Activated CD4-positive, alpha-beta T cell treated with anti-CD3 and anti-CD28 coated beads, Interleukin-2, amount 10 ng/mL, durations not matched to agents 24 days and 14 days (primary cell): Measurements from ENCODE around the gene UBE2F. TPM values are rescaled to one million over a fixed set of nuclear protein-coding genes. Genes with fewer than 3 reads are reported as not detected.
"Not testable (repeated sequence)": the region's sequence is repeated elsewhere in the genome, so short reads cannot be mapped to it uniquely, and the experiment has no call there.

Experiments used
- DNase-seq: peaks from one replicate; pipeline ENCODE4 v3.0.0; 2022
- H3K27ac Mint-ChIP-seq: one replicate; pipeline ENCODE4 v1.8.0; 2022; ENCODE audit warnings: mild to moderate bottlenecking, mixed read lengths
- H3K27me3 Mint-ChIP-seq: one replicate; pipeline ENCODE4 v1.8.0; 2022; ENCODE audit warnings: mixed read lengths
- H3K36me3 Mint-ChIP-seq: one replicate; pipeline ENCODE4 v1.8.0; 2022; ENCODE audit warnings: low read depth, mild to moderate bottlenecking, mixed read lengths
- H3K4me1 Mint-ChIP-seq: one replicate; pipeline ENCODE4 v1.8.0; 2021; ENCODE audit warnings: mixed read lengths
- H3K4me3 Mint-ChIP-seq: one replicate; pipeline ENCODE4 v1.8.0; 2022; ENCODE audit warnings: mild to moderate bottlenecking, moderate library complexity, mixed read lengths
- H3K9me3 Mint-ChIP-seq: one replicate; pipeline ENCODE4 v1.8.0; 2021; ENCODE audit warnings: mixed read lengths
- intact Hi-C: fragments of 100-400 bp; cut with micrococcal nuclease; formaldehyde crosslinking; loops from one replicate; pipeline ENCODE4 v1.15.1; 2023
- total RNA-seq: library from RNA; stranded (reverse); gene quantifications from 2 replicates; pipeline ENCODE4 v1.2.3, GENCODE V29; 2022

UBE2F gene
- total RNA-seq, 1 donor from 2014 or later: 124 TPM

DNA sequence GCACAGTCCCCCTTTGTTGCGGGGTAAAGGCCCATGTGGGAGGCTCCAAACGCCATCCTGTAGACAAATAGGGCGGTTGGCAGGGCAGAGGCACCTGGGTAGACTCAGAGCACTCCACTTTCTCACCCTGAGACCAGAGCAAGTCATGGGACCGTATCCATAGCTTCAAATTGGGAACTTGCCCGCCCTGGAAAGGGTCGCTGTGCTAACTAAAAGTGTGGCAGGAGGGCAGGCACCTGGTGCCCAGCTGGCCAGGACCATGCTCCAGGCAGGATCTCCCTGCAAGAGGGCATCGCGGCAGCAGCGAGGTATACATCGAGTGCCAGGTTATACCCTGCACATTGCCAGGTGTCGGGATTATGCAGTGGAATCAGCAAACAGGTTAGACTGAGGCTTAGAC lies 73.2 kb downstream of the UBE2F start:
- Mint-ChIP-seq H3K27me3 (no peaks in the 10 kb centered on the region), H3K36me3 (peaks cover 54% of the 10 kb centered on the region), H3K4me3 (no peak overlapping the region), H3K4me1 (peaks cover 2% of the 10 kb centered on the region), H3K27ac (no peak overlapping the region), H3K9me3 (no peaks in the 10 kb centered on the region)
- DNase-seq: no peak
- intact Hi-C loops: no loop called here

DNA sequence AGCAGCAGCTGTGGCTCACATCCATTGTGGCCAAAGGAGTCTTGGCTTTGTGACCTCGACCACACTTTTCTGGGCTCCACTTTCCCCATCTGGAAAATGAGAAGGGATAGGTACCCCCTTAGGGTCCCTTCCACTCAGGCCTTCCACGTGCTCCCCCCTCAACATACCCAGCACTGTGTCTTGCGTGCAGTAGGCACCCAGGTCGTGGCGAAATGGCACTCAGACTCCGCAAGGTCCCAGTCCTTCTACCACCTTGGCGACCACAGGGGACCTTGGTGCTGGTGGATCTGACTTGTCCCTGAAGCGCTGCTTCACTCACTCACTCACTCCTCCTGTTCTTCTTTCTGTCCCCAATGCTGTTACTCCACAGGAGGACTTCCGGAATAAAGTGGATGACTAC lies 74.1 kb downstream of the UBE2F start:
- H3K4me1 Mint-ChIP-seq: peaks cover 2% of the 10 kb centered on the region
- no peak overlapping the region for H3K4me3 Mint-ChIP-seq
- H3K9me3 Mint-ChIP-seq: no peaks in the 10 kb centered on the region
- no peak for DNase-seq
- peaks cover 55% of the 10 kb centered on the region for H3K36me3 Mint-ChIP-seq
- H3K27ac Mint-ChIP-seq: no peak overlapping the region
- H3K27me3 Mint-ChIP-seq: no peaks in the 10 kb centered on the region
- intact Hi-C loops: no loop called here

DNA sequence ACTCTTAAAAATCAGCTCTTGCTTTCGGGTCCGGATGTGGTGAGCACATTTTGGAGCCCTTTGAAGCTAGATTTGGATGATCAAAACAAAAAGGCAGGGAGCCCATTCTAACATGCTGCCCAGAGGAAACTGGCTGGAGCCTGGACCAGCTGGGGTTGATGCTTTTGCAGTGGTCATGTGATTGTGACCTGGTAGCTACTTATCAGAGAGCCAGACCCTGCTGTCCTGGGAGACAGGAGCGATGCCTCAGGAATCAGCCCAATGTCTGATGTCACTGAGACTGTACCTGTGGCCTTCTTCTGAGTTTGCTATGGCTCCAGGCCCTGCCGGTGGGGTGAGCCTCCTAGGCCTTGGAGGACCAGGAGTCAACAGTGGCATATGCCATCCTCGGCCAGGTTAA lies 75.3 kb downstream of the UBE2F start:
- Mint-ChIP-seq H3K36me3 (peaks cover 62% of the 10 kb centered on the region), H3K9me3 (peaks cover 3% of the 10 kb centered on the region)
- intact Hi-C loops: no loop called here

DNA sequence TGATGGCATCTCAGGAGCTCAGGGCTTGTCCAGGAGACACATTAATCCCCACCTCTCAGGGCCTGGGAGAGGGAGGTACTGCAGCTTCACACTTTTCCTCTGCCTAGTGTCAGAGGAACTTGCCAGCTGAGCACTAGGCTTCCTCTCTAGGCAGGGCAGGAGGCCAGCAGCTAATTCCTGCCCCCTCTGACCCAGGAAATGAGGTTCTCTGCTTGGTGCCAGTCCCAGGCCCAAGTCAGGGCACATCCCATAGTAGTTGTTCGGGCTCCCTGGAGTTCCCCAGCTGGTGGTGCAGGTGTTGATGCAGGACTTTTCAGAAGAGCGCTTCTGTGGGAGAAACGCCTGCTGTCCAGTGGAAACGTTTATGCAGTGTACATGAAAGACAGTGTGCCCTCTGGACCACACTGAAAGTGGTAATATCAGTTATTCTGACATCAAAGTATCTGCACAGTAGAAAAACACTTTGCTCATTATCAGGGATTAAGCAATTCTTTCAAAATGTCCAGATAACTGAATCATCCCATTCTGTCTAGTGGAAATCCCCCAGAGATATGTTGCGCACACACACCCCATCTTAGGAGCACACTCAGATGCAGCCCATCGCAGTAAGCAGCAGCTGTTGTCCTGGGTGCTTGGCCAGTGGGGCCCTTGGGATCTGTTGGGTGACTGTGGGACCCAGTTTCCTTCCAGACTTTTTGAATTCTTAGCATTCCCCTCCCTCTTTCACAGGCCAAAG lies 76.2 kb downstream of the UBE2F start:
- H3K36me3 Mint-ChIP-seq: peaks cover 62% of the 10 kb centered on the region
- intact Hi-C loops: no loop called here
- no peak overlapping the region for H3K27ac Mint-ChIP-seq
- H3K9me3 Mint-ChIP-seq: peaks cover 10% of the 10 kb centered on the region
- H3K27me3 Mint-ChIP-seq: no peaks in the 10 kb centered on the region
- no peak overlapping the region for H3K4me3 Mint-ChIP-seq
- no peak for DNase-seq
- H3K4me1 Mint-ChIP-seq: peaks cover 2% of the 10 kb centered on the region

More for the DNA sequence above, 75.3 kb downstream of the UBE2F start:
- DNase-seq: no peak
- H3K4me1 Mint-ChIP-seq: peaks cover 2% of the 10 kb centered on the region
- no peak overlapping the region for H3K4me3 Mint-ChIP-seq
- no peaks in the 10 kb centered on the region for H3K27me3 Mint-ChIP-seq
- H3K27ac Mint-ChIP-seq: no peak overlapping the region

DNA sequence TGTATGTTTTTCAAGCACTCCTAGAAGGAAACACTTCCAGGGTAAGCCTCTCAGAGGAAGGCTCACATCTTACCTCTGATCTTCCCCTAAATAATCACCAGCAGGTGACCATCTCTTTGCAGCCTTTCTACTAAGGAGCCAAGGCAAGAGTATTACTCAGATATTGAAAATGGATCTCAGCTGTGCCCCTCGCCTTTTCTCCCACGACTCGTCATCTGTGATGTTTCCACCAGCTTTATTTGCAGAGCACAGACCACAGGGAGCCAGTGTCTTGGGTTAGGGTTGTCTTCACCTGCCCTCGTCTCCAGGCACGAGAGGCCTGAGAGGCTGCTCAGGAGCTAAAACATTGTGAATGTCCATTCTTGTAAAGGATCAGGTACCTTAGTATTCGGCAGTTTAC lies 77.0 kb downstream of the UBE2F start:
- Mint-ChIP-seq H3K27ac (no peak overlapping the region), H3K27me3 (no peaks in the 10 kb centered on the region), H3K9me3 (peaks cover 17% of the 10 kb centered on the region), H3K36me3 (peaks cover 64% of the 10 kb centered on the region), H3K4me1 (peaks cover 2% of the 10 kb centered on the region), H3K4me3 (no peak overlapping the region)
- intact Hi-C loops: no loop called here
- DNase-seq: no peak

DNA sequence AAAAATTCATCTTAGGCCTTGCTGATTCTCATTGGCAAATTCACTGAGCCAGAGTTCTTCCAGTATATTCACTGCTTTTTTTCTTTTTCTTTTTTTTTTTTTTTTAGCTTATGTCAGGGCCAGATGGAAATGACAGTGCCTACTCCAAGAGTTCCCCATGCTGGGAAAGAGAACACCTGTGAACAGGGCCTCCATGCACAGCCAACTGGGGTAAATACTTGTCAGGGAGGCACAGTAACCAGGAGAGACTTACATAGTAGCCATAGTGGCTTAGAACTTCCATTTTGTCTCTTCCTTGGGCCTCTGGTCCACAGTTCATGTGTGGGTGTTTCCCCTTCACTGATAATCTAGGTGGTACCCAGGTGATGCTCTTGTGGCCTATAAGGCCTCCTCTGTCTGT lies 78.8 kb downstream of the UBE2F start:
- H3K36me3 Mint-ChIP-seq: peaks cover 58% of the 10 kb centered on the region
- peaks cover 2% of the 10 kb centered on the region for H3K4me1 Mint-ChIP-seq
- H3K27ac Mint-ChIP-seq: no peak overlapping the region
- DNase-seq: no peak
- H3K9me3 Mint-ChIP-seq: peaks cover 17% of the 10 kb centered on the region
- H3K4me3 Mint-ChIP-seq: no peak overlapping the region
- no peaks in the 10 kb centered on the region for H3K27me3 Mint-ChIP-seq
- intact Hi-C loops: no loop called here

DNA sequence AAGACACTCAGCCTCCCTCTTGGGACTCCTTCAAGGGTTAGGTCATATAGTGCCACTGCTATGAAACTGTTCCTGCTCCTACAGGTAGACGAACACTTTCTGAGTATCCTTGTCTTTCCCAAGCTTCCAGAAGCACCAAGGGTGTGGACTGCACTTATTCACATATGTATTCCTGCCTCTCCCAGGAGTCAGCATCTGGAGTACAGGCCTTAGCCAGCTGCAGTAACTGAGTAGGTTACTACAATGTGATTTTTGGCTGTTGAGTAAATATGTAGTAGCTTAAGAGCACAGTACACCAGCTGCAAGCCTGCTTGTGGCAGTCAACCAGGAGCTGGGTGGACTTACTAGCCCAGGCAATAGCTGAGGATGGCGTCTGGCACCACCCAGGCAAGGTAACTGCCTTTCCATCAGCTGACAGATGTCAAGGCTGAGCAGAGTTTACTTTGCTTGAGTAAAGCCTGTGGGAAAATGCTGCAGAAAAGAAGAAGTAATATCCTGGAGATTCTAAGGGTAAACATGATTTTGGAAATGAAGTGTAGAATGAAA lies 80.0 kb downstream of the UBE2F start:
- Mint-ChIP-seq H3K27me3 (no peaks in the 10 kb centered on the region), H3K4me3 (no peak overlapping the region), H3K36me3 (peaks cover 52% of the 10 kb centered on the region), H3K27ac (no peak overlapping the region), H3K9me3 (peaks cover 21% of the 10 kb centered on the region), H3K4me1 (peaks cover 2% of the 10 kb centered on the region)
- no peak for DNase-seq
- intact Hi-C loops: no loop called here

DNA sequence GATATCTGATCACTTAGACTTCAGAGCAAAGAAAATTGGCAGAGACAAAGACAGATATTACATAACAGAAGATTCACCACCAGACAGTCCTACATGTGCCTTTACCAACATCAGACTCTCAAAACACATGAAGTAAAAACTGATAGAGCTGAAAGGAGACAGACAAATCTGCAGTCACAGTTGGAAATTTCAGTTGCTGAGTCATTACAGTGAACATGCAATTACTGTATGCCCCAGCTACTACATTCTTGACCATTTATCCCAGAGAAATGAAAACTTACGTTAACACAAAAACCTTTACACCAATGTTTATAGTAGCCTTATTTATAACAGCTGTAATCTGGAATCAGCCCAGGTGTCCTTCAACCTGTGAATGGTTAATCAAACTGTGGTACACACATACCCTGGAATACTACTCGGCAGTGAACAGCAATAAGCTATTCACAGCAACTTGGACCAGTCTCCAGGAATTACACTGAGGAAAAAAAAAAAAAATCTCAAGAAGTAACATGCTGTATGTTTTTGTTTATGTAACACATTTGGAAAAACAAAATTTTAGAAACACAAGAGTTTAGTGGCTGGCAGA lies 86.5 kb downstream of the UBE2F start:
- intact Hi-C loops: no loop called here
- no peak for DNase-seq
- H3K27ac Mint-ChIP-seq: no peak overlapping the region
- no peak overlapping the region for H3K4me3 Mint-ChIP-seq
- H3K4me1 Mint-ChIP-seq: peaks cover 5% of the 10 kb centered on the region
- H3K27me3 Mint-ChIP-seq: peaks cover 8% of the 10 kb centered on the region
- peaks cover 8% of the 10 kb centered on the region for H3K36me3 Mint-ChIP-seq
- H3K9me3 Mint-ChIP-seq: peaks cover 10% of the 10 kb centered on the region

DNA sequence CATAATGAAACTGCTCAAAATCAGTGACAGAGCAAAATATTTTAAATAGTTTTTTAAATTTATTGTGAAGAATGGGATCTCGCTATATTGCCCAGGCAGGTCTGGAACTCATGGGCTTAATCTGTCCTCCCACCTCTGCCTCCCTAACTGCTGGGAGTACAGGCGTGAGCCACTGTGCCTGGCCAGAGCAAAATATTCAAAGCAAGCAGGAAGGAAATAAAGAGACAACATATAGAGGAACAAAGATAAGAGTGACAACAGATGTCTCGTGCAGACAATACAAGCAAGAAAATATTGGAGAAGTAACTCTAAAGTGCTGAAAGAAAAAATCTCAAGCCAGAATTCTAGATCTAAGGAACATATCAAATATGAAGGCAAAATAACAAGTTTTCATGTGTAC lies 89.0 kb downstream of the UBE2F start:
- Mint-ChIP-seq H3K27me3 (peaks cover 8% of the 10 kb centered on the region), H3K4me1 (peaks cover 14% of the 10 kb centered on the region), H3K36me3 (peaks cover 11% of the 10 kb centered on the region), H3K4me3 (no peak overlapping the region), H3K27ac (peak overlapping the region; percentile 26), H3K9me3 (peaks cover 8% of the 10 kb centered on the region)
- intact Hi-C loops: no loop called here
- DNase-seq: no peak

DNA sequence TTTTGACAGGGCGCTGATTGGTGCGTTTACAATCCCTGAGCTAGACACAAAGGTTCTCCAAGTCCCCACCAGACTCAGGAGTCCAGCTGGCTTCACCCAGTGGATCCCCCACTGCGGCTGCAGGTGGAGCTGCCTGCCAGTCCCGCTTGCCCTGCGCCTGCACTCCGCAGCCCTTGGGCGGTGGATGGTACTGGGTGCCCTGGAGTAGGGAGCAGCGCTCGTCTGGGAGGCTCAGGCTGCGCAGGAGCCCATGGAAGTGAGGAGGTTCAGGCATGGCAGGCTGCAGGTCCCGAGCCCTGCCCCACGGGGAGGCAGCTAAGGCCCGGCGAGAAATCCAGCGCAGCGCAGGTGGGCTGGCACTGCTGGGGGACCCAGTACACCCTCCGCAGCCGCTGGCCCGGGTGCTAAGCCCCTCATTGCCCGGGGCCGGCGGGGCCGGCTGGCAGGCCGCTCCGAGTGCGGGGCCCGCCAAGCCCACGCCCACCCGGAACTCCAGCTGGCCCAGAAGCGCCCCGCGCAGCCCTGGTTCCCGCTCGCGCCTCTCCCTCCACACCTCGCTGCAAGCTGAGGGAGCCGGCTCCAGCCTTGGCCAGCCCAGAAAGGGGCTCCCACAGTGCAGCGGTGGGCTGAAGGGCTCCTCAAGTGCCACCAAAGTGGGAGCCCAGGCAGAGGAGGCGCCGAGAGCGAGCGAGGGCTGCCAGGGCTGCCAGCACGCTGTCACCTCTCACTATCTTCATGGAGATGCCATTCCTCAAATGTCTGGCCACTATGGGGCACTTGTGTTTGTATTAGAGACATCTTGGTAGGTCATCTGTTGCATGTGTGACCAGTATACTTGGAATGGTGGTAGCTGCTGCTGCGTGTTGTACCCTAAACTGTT lies 91.1 kb downstream of the UBE2F start:
- H3K9me3 Mint-ChIP-seq, H3K27me3 Mint-ChIP-seq, DNase-seq, intact Hi-C loops, H3K4me3 Mint-ChIP-seq, H3K27ac Mint-ChIP-seq: not testable (repeated sequence)
- peaks cover 26% of the 10 kb centered on the region for H3K4me1 Mint-ChIP-seq
- H3K36me3 Mint-ChIP-seq: peaks cover 18% of the 10 kb centered on the region

DNA sequence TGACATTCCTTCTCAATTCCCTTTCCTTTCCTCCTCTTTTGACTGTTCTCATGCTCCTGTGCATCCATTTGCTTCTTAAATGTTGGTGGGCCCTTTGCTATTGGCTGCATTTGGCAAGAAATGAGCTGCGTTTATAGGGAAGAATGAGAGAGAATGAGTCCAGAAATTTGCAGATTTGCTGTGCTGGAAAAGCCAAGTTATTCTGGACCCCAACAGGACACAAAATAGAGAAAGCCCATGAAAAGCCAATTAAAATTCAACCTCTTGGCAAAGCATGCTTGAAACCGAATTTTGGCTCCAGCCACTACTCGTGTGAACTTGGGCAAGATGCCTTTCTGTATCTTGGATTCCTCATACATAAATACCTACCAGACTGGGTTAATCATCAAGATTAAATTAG lies 92.7 kb downstream of the UBE2F start:
- peaks cover 31% of the 10 kb centered on the region for H3K36me3 Mint-ChIP-seq
- H3K27ac Mint-ChIP-seq: peak overlapping the region; percentile 61
- no peak for DNase-seq
- intact Hi-C loops: no loop called here
- H3K4me1 Mint-ChIP-seq: peaks cover 40% of the 10 kb centered on the region
- H3K27me3 Mint-ChIP-seq: peaks cover 8% of the 10 kb centered on the region
- peaks cover 4% of the 10 kb centered on the region for H3K9me3 Mint-ChIP-seq
- peak overlapping the region; percentile 91 for H3K4me3 Mint-ChIP-seq

DNA sequence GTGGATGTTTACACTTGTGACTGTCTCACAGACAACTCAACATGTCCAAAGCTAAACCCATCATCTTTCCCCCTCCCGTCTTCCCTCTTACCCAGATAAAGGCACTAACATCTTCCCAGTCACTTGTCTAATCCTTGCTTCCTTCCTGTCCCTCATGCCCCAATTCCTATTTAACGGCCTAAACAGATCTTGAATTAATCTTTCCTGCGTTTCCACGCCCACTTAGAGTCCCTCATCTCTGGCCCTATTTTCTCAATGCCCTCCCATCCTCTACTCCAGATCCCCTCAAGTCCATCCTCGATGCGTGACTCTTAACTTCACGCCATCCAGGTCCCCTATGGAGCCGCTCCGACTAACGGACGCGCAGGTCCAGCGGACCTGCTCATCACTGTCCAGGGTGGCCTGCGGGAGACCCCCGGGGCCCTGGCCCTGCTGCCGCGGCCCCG lies 93.3 kb downstream of the UBE2F start:
- intact Hi-C loops: loop anchor here (2.0 to 5.0 kb wide), 5 partner anchors 33 to 363 kb away; partner anchors contain the start of gene ILKAP
- no peak for DNase-seq
- Mint-ChIP-seq H3K4me1 (peaks cover 42% of the 10 kb centered on the region), H3K27ac (peak overlapping the region; percentile 90), H3K4me3 (peak overlapping the region; percentile 91), H3K9me3 (peaks cover 4% of the 10 kb centered on the region), H3K27me3 (peaks cover 8% of the 10 kb centered on the region), H3K36me3 (peaks cover 36% of the 10 kb centered on the region)

DNA sequence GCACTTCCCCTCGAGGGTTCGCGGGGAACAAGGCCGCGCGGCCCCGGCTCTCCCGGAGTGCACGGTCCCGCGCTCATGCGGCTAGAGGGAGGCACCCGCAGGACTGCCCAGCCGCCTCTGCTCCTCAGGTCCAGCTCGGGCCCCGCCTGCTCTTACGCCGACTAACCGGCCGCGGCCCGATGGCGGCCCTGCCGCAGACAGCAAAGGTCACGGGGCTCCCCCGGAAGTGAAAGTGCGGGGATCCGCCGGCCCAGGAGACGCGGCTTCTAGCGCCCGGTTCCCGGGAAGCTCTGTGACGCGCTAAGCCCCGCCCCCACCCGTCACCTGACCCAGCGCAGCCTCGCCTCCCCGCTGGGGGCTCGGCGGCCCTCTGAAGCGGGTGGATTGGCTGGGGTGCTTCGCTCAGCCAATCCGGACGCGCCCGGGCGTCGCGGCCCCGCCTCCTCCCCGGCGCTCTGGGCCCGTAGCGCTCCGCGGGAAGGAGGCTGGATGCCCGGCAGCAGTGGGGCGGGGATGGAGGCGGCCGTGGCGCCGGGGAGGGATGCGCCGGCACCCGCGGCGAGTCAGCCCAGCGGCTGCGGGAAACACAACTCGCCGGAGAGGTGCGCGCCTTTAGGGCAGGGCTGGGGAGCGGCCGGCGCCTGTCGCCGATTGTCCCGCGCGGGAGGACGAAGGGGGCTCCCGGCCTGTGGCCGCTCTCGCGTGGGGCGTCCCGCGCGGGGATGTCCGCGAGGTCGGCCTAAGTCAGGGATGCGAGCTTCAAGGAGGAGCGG lies 93.9 kb downstream of the UBE2F start, which contains the start of gene SCLY:
Gene SCLY, plus strand, starts transcription at position 460 of the 773 bp plus-strand sequence. Its CDS starts 54 bp downstream, at position 514.
- H3K36me3 Mint-ChIP-seq: peaks cover 41% of the 10 kb centered on the region
- intact Hi-C loops: loop anchor here (1.0 to 5.0 kb wide), 6 partner anchors 33 to 363 kb away; partner anchors contain the start of gene ILKAP
- H3K4me1 Mint-ChIP-seq: peaks cover 44% of the 10 kb centered on the region
- peak; percentile 98 for DNase-seq
- peaks cover 4% of the 10 kb centered on the region for H3K9me3 Mint-ChIP-seq
- peaks cover 6% of the 10 kb centered on the region for H3K27me3 Mint-ChIP-seq
- peak within 1 kb of the TSS; percentile 91 for H3K4me3 Mint-ChIP-seq
- peak within 1 kb of the TSS; percentile 95 for H3K27ac Mint-ChIP-seq
